Sigmoid colon (tissue), 4 donors: ENCODE results near the gene BCR.

Experiments
- EP300 ChIP-seq, 4 donors: sonication (generic); formaldehyde crosslinking; IDR thresholded peaks; one replicate each; pipeline ENCODE4 v1.6.1; 2017; ENCODE audit warnings: antibody characterized with exemption in 4 of 4
- POLR2A ChIP-seq, 2 donors: fragments of 450-650 bp; IDR thresholded peaks; one replicate each; pipeline ENCODE4 v1.6.1; 2016; ENCODE audit warnings: antibody characterized with exemption in 2 of 2, mild to moderate bottlenecking in 2 of 2, moderate library complexity in 2 of 2
- POLR2AphosphoS5 ChIP-seq, 4 donors: sonication (generic); formaldehyde crosslinking; IDR thresholded peaks; one replicate each; pipeline ENCODE4 v1.6.1; 2017; ENCODE audit warnings: antibody characterized with exemption in 4 of 4
- TF ChIP-seq, protein P1 (sequence below), 4 experiments: fragments of 450-650 bp in 3 of 4; fragments of 200-600 bp in 1 of 4; IDR thresholded peaks; one replicate each; pipeline ENCODE4 v1.5.1; 2016 to 2019; ENCODE audit warnings: antibody characterized with exemption in 4 of 4, mild to moderate bottlenecking in 3 of 4, moderate library complexity in 2 of 4

DNA sequence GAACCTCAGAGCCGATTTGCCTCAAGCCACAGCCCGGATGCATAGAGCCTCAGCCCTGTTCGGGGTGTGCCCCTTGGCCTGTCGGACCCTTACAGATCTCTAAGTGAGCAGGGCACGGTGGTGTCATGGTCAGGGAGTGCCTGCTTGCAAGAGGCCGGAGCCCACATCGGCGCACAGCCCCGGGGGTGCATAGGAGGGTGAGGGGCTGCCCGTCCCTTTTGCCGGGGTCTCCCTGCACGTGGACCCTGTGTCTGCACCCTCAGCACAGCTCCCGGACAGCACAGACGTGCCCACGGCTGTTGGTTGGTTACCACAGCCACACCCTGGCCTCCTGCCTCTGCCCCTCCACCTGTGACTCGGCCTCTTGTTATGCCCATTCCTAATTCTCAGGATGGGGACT, 28.5 kb upstream of the BCR start:
- TF ChIP-seq, protein P1, sequence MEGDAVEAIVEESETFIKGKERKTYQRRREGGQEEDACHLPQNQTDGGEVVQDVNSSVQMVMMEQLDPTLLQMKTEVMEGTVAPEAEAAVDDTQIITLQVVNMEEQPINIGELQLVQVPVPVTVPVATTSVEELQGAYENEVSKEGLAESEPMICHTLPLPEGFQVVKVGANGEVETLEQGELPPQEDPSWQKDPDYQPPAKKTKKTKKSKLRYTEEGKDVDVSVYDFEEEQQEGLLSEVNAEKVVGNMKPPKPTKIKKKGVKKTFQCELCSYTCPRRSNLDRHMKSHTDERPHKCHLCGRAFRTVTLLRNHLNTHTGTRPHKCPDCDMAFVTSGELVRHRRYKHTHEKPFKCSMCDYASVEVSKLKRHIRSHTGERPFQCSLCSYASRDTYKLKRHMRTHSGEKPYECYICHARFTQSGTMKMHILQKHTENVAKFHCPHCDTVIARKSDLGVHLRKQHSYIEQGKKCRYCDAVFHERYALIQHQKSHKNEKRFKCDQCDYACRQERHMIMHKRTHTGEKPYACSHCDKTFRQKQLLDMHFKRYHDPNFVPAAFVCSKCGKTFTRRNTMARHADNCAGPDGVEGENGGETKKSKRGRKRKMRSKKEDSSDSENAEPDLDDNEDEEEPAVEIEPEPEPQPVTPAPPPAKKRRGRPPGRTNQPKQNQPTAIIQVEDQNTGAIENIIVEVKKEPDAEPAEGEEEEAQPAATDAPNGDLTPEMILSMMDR (IDR thresholded peaks at IDR 0.05), result no peak
- no peak for TF ChIP-seq EP300 (IDR thresholded peaks at IDR 0.05)
- TF ChIP-seq POLR2A (IDR thresholded peaks at IDR 0.05), result no peak
- no peak for TF ChIP-seq POLR2AphosphoS5 (IDR thresholded peaks at IDR 0.05)
